H1 (cell line): ENCODE data around the gene ZNF385B.

Experiments used
- EZH2 ChIP-seq: fragments of 200-600 bp; sonication (generic); IDR thresholded peaks from 2 replicates; pipeline ENCODE4 v1.7.1; 2012; ENCODE audit warnings: low read depth, mild to moderate bottlenecking, moderate library complexity, low read length, inconsistent platforms; ENCODE audit not compliant: severe bottlenecking
- FOSL1 ChIP-seq: IDR thresholded peaks from 2 replicates; pipeline ENCODE4 v1.6.1; 2011; ENCODE audit warnings: mild to moderate bottlenecking, low read depth, low read length, moderate library complexity; ENCODE audit not compliant: insufficient read depth
- POLR2AphosphoS5 ChIP-seq: IDR thresholded peaks from 2 replicates; pipeline ENCODE4 v1.6.1; 2011; ENCODE audit warnings: low read depth, low read length
- TBP ChIP-seq: IDR thresholded peaks from 2 replicates; pipeline ENCODE4 v1.6.1; 2011; ENCODE audit warnings: low read depth, low read length, improper control_type of control experiment
- TF ChIP-seq, protein P1 (sequence below), 3 experiments: IDR thresholded peaks; 1 replicate in 2 of 3; 2 replicates in 1 of 3; pipeline versions ENCODE4 v1.5.1 to v1.6.1; 2011; ENCODE audit warnings: low read length in 3 of 3, mild to moderate bottlenecking in 3 of 3, inconsistent platforms in 2 of 3, low read depth in 1 of 3, moderate library complexity in 1 of 3; ENCODE audit not compliant: insufficient read depth in 1 of 3; ENCODE audit errors: control extremely low read depth in 1 of 3

GRCh38 chr2:179470992-179471391 lies 390.4 kb downstream of the ZNF385B start:
- no peak for TF ChIP-seq EZH2
- TF ChIP-seq, protein P1, sequence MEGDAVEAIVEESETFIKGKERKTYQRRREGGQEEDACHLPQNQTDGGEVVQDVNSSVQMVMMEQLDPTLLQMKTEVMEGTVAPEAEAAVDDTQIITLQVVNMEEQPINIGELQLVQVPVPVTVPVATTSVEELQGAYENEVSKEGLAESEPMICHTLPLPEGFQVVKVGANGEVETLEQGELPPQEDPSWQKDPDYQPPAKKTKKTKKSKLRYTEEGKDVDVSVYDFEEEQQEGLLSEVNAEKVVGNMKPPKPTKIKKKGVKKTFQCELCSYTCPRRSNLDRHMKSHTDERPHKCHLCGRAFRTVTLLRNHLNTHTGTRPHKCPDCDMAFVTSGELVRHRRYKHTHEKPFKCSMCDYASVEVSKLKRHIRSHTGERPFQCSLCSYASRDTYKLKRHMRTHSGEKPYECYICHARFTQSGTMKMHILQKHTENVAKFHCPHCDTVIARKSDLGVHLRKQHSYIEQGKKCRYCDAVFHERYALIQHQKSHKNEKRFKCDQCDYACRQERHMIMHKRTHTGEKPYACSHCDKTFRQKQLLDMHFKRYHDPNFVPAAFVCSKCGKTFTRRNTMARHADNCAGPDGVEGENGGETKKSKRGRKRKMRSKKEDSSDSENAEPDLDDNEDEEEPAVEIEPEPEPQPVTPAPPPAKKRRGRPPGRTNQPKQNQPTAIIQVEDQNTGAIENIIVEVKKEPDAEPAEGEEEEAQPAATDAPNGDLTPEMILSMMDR (IDR thresholded peaks at IDR 0.05; ENCODE audit: control extremely low read depth in 1 of 3, insufficient read depth in 1 of 3, low read depth in 1 of 3, low read length in 3 of 3) = no peak
- no peak for TF ChIP-seq FOSL1
- no peak for TF ChIP-seq POLR2AphosphoS5
- no peak for TF ChIP-seq TBP
